Activated T-cell treated with anti-CD3 and anti-CD28 coated beads, Interleukin-2, amount 50 U/mL, for 48 hours (primary cell): ENCODE results near the gene PASD1.
A peak's percentile ranks its signal among the peaks of the same experiment; 100 is the strongest.

Source experiments
- DNase-seq, 2 experiments: peaks; one replicate each; pipeline ENCODE4 v3.0.0-alpha.2; 2020

PASD1 gene

GRCh38 chrX:151702741-151703340 lies 139.4 kb downstream of the PASD1 start:
- no peak for DNase-seq

- no peak for DNase-seq
These were observed 140.0 kb downstream of the PASD1 start for GRCh38 chrX:151703487-151703886.

GRCh38 chrX:151704041-151704663 lies 140.7 kb downstream of the PASD1 start:
- DNase-seq = no peak

DNA sequence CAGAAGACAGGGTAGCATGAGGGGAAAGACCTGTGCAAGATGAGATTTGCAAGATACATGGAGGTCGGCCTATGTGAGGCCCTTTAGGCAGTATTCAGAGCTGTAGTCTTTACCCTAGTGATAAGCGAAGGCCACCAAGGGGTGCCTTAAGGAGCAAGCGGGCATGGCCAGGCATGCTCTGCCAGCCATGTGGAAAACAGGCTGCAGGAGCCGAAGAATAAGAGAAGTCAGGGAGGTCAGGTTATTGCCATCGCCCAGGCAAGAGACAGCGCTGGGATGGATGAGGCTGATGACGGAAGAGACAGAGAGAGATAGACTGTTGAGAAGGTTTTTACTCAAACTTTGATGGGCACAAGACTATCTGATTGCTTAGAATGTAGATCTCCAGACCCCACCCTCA lies 145.3 kb downstream of the PASD1 start:
- no peak for DNase-seq

DNA sequence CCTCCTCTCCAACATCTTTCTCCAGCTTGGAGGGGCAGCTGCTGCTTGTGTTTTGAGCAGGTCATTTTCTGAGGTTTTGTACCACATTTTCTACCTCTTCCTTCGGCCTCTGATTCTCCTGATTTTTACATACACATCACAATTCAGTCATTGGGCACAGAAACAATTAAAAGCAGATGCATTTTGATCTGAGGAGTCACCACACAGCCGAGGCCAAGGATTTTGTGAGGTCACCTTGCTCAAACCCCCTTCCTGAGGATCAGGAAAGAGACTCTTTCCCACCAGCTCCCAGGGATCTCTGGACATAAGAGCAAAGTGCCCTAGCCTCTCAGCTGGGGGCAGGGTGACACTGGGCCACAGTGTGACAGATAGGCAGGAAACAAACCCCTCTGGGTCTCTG lies 147.0 kb downstream of the PASD1 start:
- no peak for DNase-seq

GRCh38 chrX:151711154-151711553 lies 147.7 kb downstream of the PASD1 start:
- DNase-seq = no peak

DNA sequence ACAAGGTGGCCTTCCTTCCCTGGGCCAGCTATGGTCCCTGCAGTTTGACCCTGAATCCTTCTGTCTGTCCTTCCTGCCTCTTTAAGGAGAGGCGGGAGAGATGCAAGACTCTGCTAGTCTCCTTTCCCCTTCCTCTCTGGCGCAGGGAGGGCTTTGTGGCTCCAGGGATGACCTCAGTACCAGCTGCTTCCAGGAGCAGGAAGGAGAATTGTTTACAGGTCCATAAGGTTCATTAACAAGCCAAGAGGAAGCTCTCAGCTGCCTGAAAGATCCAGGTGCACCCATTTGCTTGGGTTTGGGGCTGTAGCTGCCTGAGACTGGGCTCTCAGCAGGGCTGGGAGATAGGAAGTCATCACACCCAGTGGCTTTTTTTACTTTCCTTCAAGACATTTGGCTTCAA lies 148.3 kb downstream of the PASD1 start:
- no peak for DNase-seq

DNA sequence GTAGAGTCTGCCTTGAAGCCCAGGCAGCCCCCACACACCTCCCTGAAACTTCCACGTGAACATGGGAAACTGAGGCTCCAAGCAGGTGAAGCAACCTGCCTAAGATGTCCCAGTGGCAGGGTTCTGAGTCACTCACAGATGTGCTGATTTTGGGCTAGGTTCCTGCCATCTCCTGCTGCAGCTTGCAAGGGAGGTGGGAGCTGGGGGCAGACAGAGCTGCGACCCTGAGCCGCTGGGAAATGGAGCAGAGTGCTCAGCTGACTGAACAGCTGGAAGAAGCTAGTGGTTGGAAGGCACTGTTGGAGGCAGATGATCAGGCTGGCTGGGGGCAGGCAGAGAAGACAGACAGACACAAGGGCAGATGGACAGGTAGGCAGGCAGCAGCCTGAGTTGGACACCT lies 148.8 kb downstream of the PASD1 start:
- DNase-seq = no peak

- DNase-seq = peak; percentile 24 to 43
These were observed 150.4 kb downstream of the PASD1 start for GRCh38 chrX:151713849-151714248.

DNA sequence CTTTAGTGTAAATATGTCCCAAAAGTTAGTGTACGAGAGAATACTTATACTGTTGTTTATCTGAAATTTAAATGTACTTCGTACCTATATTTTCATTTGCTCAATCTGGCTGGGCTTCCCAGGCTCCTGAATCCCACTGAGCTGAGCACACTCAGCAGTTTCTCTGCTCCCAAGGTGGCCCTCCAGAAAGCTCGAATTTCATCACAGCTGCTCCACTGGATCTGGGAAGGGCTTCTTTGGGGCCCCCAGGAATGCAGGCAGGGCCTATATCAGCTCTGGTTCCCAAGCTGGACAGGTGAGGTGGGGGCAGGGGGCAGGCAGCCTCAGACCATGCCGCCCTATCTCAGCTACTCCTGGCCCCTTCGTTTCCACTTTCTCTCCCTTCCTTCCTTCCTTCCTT lies 150.9 kb downstream of the PASD1 start:
- DNase-seq = no peak

- no peak for DNase-seq
These were observed 152.3 kb downstream of the PASD1 start, which contains the start of gene FATE1 for GRCh38 chrX:151715752-151716151. FATE1 (plus strand) TSS chrX:151716035; CDS start chrX:151716120, 85 bp downstream.

GRCh38 chrX:151722241-151722846 lies 158.9 kb downstream of the PASD1 start:
- DNase-seq = peak; percentile 28 to 41

GRCh38 chrX:151723156-151723760 lies 159.8 kb downstream of the PASD1 start:
- no peak for DNase-seq

DNA sequence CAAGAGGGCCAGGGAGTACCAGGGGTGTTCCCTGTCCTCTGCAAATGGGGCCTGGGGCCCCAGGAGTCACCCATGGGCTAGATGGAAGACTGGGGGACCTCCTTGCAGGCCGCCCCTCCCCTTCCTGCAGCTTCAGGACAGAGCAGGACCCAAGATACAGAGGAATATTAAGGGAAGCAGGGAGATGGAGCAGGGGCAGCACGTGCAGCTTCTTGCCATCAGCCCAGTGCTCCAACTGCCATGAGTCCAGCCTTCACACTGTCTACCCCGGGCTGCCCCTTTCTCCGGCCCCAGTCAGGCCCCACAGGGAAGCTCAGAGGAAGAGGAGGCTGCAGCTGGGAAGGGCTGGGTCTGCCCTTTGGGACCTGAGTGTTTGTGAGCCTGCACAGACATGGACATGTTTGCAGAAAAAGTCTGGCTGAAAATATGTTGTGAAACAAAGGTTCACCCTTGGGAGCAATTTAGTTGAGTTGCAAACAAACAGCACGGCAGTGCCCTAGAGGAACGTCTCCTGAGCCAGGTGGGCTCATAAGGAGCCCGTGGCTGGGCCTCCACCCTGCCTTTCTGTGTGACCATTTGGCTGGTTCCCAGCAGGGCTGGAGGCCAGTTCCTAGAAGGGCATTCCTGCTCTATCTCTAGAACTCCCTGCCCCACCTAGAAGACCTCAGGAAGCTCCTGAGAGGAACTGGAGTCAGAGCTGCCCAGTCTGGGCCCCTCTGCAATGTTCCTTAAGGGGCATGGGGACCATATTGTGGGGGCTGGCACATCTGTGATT lies 161.3 kb downstream of the PASD1 start:
- no peak for DNase-seq

- no peak for DNase-seq
These were observed 161.8 kb downstream of the PASD1 start for GRCh38 chrX:151725338-151725614.
